IMR-90 (cell line): ENCODE results near the gene CD6. TPM values are rescaled to one million over a fixed set of nuclear protein-coding genes. Genes with fewer than 3 reads are reported as not detected.

ENCODE experiments used
- ATAC-seq: fragments of 200-7000 bp; cut with Tn5 transposase; 2 replicates; pipeline ENCODE4 v1.9.1; 2020; ENCODE audit warnings: low read depth, mild to moderate bottlenecking, moderate library complexity
- BruUV-seq: library from RNA; stranded (reverse); fragments of 400-500 nt; replicated peaks from 2 replicates; lab custom pipeline; 2021; lab: Mats Ljungman, UMichigan
- CTCF ChIA-PET: fragments of 300-600 bp; formaldehyde crosslinking; extraction: SDS; loops from one replicate; lab custom pipeline; 2021; ENCODE audit warnings: antibody characterized with exemption; lab: Yijun Ruan, JAX
- POLR2A ChIA-PET: fragments of 300-600 bp; sonication (Branson Sonifier 250); formaldehyde crosslinking; loops from one replicate; lab custom pipeline; 2022; ENCODE audit warnings: antibody characterized with exemption; ENCODE audit not compliant: unreplicated experiment; lab: Charles Lee
- DNase-seq: peaks from one replicate; pipeline ENCODE4 v3.0.0; 2013
- H2AFZ ChIP-seq: replicated peaks from 2 replicates; pipeline ENCODE3; 2013; ENCODE audit warnings: low read length, mild to moderate bottlenecking; ENCODE audit not compliant: poor library complexity
- H2AK5ac ChIP-seq: 2 replicates; pipeline ENCODE4 v1.6.1; 2013; ENCODE audit warnings: low read depth, low read length, inconsistent platforms
- H2AK9ac ChIP-seq: replicated peaks from 2 replicates; pipeline ENCODE3; 2013; ENCODE audit warnings: mild to moderate bottlenecking, low read depth, low read length, moderate library complexity; ENCODE audit not compliant: poor library complexity
- H2BK120ac ChIP-seq: 2 replicates; pipeline ENCODE4 v1.6.1; 2013; ENCODE audit warnings: low read depth, low read length, inconsistent platforms
- H2BK15ac ChIP-seq: 3 replicates; pipeline ENCODE4 v1.6.1; 2013; ENCODE audit warnings: low read depth, low read length, inconsistent platforms
- H2BK20ac ChIP-seq: 2 replicates; pipeline ENCODE4 v1.6.1; 2013; ENCODE audit warnings: low read depth, mild to moderate bottlenecking, inconsistent platforms, low read length, moderate library complexity
- H2BK5ac ChIP-seq: 2 replicates; pipeline ENCODE4 v1.6.1; 2013; ENCODE audit warnings: mild to moderate bottlenecking, low read depth, low read length, inconsistent platforms; ENCODE audit not compliant: poor library complexity, severe bottlenecking
- H3K14ac ChIP-seq: replicated peaks from 2 replicates; pipeline ENCODE4 v1.6.1; 2013; ENCODE audit warnings: low read depth, low read length, inconsistent platforms
- H3K18ac ChIP-seq: 2 replicates; pipeline ENCODE4 v1.6.1; 2013; ENCODE audit warnings: low read depth, low read length, control low read depth
- H3K23ac ChIP-seq: 2 replicates; pipeline ENCODE4 v1.6.1; 2013; ENCODE audit warnings: low read depth, low read length, inconsistent platforms
- H3K27ac ChIP-seq: 2 replicates; pipeline ENCODE4 v1.5.1; 2013; ENCODE audit warnings: mild to moderate bottlenecking, control low read depth, low read length; ENCODE audit not compliant: insufficient read depth
- H3K27me3 ChIP-seq: 2 replicates; pipeline ENCODE4 v1.6.1; 2013; ENCODE audit warnings: low read length; ENCODE audit not compliant: control insufficient read depth, insufficient read depth
- H3K36me3 ChIP-seq: 2 replicates; pipeline ENCODE4 v1.6.1; 2013; ENCODE audit warnings: low read length, mixed read lengths; ENCODE audit not compliant: control insufficient read depth, insufficient read depth
- H3K4ac ChIP-seq: 2 replicates; pipeline ENCODE4 v1.6.1; 2013; ENCODE audit warnings: low read depth, low read length, inconsistent platforms
- H3K4me1 ChIP-seq: 2 replicates; pipeline ENCODE4 v1.6.1; 2013; ENCODE audit warnings: low read length, mixed read lengths; ENCODE audit not compliant: control insufficient read depth, insufficient read depth
- H3K4me2 ChIP-seq: 2 replicates; pipeline ENCODE4 v1.6.1; 2013; ENCODE audit warnings: low read depth, mild to moderate bottlenecking, control low read depth, low read length, moderate library complexity
- H3K4me3 ChIP-seq: 2 replicates; pipeline ENCODE4 v1.5.1; 2013; ENCODE audit warnings: low read depth, mild to moderate bottlenecking, control low read depth, low read length, moderate library complexity; ENCODE audit not compliant: insufficient read depth
- H3K56ac ChIP-seq: 2 replicates; pipeline ENCODE4 v1.6.1; 2013; ENCODE audit warnings: low read length, inconsistent platforms; ENCODE audit not compliant: insufficient read depth; ENCODE audit errors: extremely low read depth
- H3K79me1 ChIP-seq, 2 experiments: 2 replicates each; pipeline ENCODE4 v1.6.1; 2013; ENCODE audit warnings: low read length in 2 of 2, inconsistent platforms in 1 of 2, low read depth in 1 of 2
- H3K9ac ChIP-seq: 2 replicates; pipeline ENCODE4 v1.6.1; 2013; ENCODE audit warnings: low read depth, low read length, control low read depth
- H3K9me1 ChIP-seq: 2 replicates; pipeline ENCODE4 v1.6.1; 2013; ENCODE audit warnings: low read length, inconsistent platforms; ENCODE audit not compliant: insufficient read depth
- H3K9me3 ChIP-seq: 2 replicates; pipeline ENCODE4 v1.6.1; 2013; ENCODE audit warnings: low read length; ENCODE audit not compliant: control insufficient read depth, insufficient read depth
- H4K20me1 ChIP-seq: 2 replicates; pipeline ENCODE4 v1.6.1; 2013; ENCODE audit warnings: low read length, inconsistent platforms; ENCODE audit not compliant: insufficient read depth
- H4K5ac ChIP-seq: 2 replicates; pipeline ENCODE4 v1.6.1; 2013; ENCODE audit warnings: mild to moderate bottlenecking, low read depth, low read length, control low read depth
- H4K8ac ChIP-seq, 2 experiments: 2 replicates each; pipeline ENCODE4 v1.6.1; 2013; ENCODE audit warnings: low read depth in 2 of 2, low read length in 2 of 2, control low read depth in 1 of 2, inconsistent platforms in 1 of 2
- H4K91ac ChIP-seq: 2 replicates; pipeline ENCODE4 v1.6.1; 2013; ENCODE audit warnings: low read depth, low read length, inconsistent platforms; ENCODE audit not compliant: insufficient read depth
- BHLHE40 ChIP-seq: fragments of 150-350 bp; IDR thresholded peaks from 2 replicates; pipeline ENCODE4 v1.6.1; 2016; ENCODE audit warnings: mild to moderate bottlenecking, low read depth, low read length
- CEBPB ChIP-seq: IDR thresholded peaks from 2 replicates; pipeline ENCODE4 v1.6.1; 2012; ENCODE audit warnings: low read depth, low read length, improper control_type of control experiment
- CHD1 ChIP-seq: IDR thresholded peaks from 2 replicates; pipeline ENCODE4 v1.6.1; 2012; ENCODE audit warnings: low read depth, low read length, improper control_type of control experiment
- CTCF ChIP-seq: conservative IDR thresholded peaks from 2 replicates; pipeline ENCODE4 v1.5.1; 2012; ENCODE audit warnings: mild to moderate bottlenecking, low read depth, low read length, improper control_type of control experiment
- ELK1 ChIP-seq: fragments of 150-350 bp; IDR thresholded peaks from 2 replicates; pipeline ENCODE4 v1.6.1; 2016; ENCODE audit warnings: low read depth, mild to moderate bottlenecking, low read length, moderate library complexity, borderline replicate concordance
- FOS ChIP-seq: fragments of 150-350 bp; IDR thresholded peaks from 2 replicates; pipeline ENCODE4 v1.6.1; 2016; ENCODE audit warnings: low read depth, low read length
- MAFK ChIP-seq: IDR thresholded peaks from 2 replicates; pipeline ENCODE4 v1.6.1; 2012; ENCODE audit warnings: low read depth, low read length, improper control_type of control experiment
- MAZ ChIP-seq: IDR thresholded peaks from 2 replicates; pipeline ENCODE4 v1.6.1; 2012; ENCODE audit warnings: low read depth, mild to moderate bottlenecking, low read length, improper control_type of control experiment, moderate library complexity, borderline replicate concordance
- MXI1 ChIP-seq: IDR thresholded peaks from 2 replicates; pipeline ENCODE4 v1.6.1; 2012; ENCODE audit warnings: low read depth, mild to moderate bottlenecking, low read length, moderate library complexity, borderline replicate concordance
- NFE2L2 ChIP-seq: fragments of 150-350 bp; IDR thresholded peaks from 2 replicates; pipeline ENCODE4 v1.6.1; 2016; ENCODE audit warnings: low read depth, mild to moderate bottlenecking, low read length
- POLR2A ChIP-seq: IDR thresholded peaks from 2 replicates; pipeline ENCODE4 v1.6.1; 2012; ENCODE audit warnings: mild to moderate bottlenecking, low read depth, low read length
- RAD21 ChIP-seq: IDR thresholded peaks from 2 replicates; pipeline ENCODE4 v1.6.1; 2012; ENCODE audit warnings: low read length, improper control_type of control experiment
- RCOR1 ChIP-seq: IDR thresholded peaks from 2 replicates; pipeline ENCODE4 v1.6.1; 2012; ENCODE audit warnings: mild to moderate bottlenecking, low read length, improper control_type of control experiment; ENCODE audit not compliant: insufficient replicate concordance
- RFX5 ChIP-seq: IDR thresholded peaks from 2 replicates; pipeline ENCODE4 v1.8.0; 2012; ENCODE audit warnings: low read depth, mild to moderate bottlenecking, low read length, moderate library complexity
- SMC3 ChIP-seq: fragments of 150-350 bp; IDR thresholded peaks from 2 replicates; pipeline ENCODE4 v1.6.1; 2016; ENCODE audit warnings: low read depth, mild to moderate bottlenecking, antibody characterized with exemption, low read length, moderate library complexity
- USF2 ChIP-seq: fragments of 150-350 bp; IDR thresholded peaks from 2 replicates; pipeline ENCODE4 v1.6.1; 2017; ENCODE audit warnings: mild to moderate bottlenecking, antibody characterized with exemption, low read length, low read depth
- WGBS, 2 experiments: methylation state at CpG; one replicate each; pipeline versions ENCODE4 v1.1.5 to v1.1.7; 2013; ENCODE audit warnings: missing lambda C conversion rate in 2 of 2; ENCODE audit not compliant: insufficient read length in 1 of 2; ENCODE audit errors: extremely low coverage in 2 of 2; 5-methylcytosine and 5-hydroxymethylcytosine counted together
- dilution Hi-C: fragments of 300-500 bp; cut with HindIII; formaldehyde crosslinking; loops from one replicate; pipeline ENCODE4 v1.14.3; 2018; ENCODE audit warnings: low sequenced_read_pairs; ENCODE audit not compliant: unreplicated experiment
- in situ Hi-C: fragments of 300-500 bp; cut with MboI; formaldehyde crosslinking; loops from 3 replicates; pipeline ENCODE4 v1.14.3; 2019; ENCODE audit warnings: low sequenced_read_pairs, inconsistent platforms, mixed read lengths
- intact Hi-C: fragments of 100-400 bp; cut with micrococcal nuclease; formaldehyde crosslinking; loops from 2 replicates; pipeline ENCODE4 v1.10.0; 2022
- polyA plus RNA-seq, 3 experiments: library from polyadenylated mRNA; depleted of rRNA; stranded (reverse); fragments of >200 nt; gene quantifications; 2 replicates each; pipeline ENCODE4 v1.2.3, GENCODE V29; 2012; ENCODE audit warnings: low replicate concordance in 1 of 3
- total RNA-seq: library from RNA; depleted of rRNA; stranded (reverse); fragments of >200 nt; gene quantifications from 2 replicates; pipeline ENCODE4 v1.2.3, GENCODE V29; 2012

The CD6 gene
- total and polyA plus RNA-seq, 2 of the 4 experiments (the other 2 are of a cell fraction) = not detected

DNA sequence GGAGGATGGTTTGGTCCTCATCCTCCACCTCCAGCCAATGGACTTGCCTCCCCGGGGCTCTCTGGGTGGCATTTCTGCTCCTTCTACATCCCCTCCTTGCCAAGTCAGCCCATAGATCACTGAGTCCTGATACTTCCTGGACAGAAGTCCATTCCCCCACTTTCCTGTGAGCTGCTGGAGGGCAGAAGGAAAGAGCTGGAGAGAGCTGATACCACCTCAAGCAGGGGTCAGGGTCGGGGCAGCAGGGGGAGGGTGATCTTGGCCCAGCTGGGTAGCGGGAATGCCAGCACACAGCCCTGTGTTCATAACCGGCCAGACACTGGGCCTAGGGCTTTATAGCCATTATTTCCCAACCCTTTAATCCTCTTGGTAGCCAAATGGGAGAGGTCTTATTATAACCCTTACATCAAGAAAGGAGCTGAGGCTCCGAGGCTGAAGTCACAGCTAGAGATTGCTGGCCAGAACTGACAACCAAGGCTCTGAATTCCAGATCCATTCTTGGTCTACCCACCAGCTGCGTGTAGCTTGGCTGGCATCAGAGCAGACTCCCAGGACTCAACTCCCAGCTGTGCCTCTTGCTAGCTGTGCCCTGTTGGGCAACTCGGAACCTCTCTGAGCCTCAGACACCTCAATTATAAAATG, 39.9 kb downstream of the CD6 start:
- ATAC-seq = no peak
- in situ Hi-C loops = no loop called here
- no peak overlapping the region for H4K5ac ChIP-seq
- no peak for TF ChIP-seq CTCF
- TF ChIP-seq POLR2A = no peak
- TF ChIP-seq CHD1 = no peak
- TF ChIP-seq RCOR1 = no peak
- TF ChIP-seq NFE2L2 = no peak
- TF ChIP-seq MAFK = no peak
- TF ChIP-seq MXI1 = no peak
- no peak for TF ChIP-seq FOS
- no peak for TF ChIP-seq ELK1
- TF ChIP-seq CEBPB = no peak
- TF ChIP-seq RFX5 = no peak
- TF ChIP-seq MAZ = no peak
- TF ChIP-seq SMC3 = no peak
- no peak for TF ChIP-seq BHLHE40
- no peak for TF ChIP-seq RAD21
- no peak for TF ChIP-seq USF2
- no TSS peak for BruUV-seq
- no peaks in the 10 kb centered on the region for H3K4me1 ChIP-seq
- H4K8ac ChIP-seq = no peak overlapping the region
- H2AK9ac ChIP-seq = no peak overlapping the region
- H4K20me1 ChIP-seq = no peaks in the 10 kb centered on the region
- dilution Hi-C loops = no loop called here
- no peak overlapping the region for H3K9ac ChIP-seq
- no peak overlapping the region for H2BK15ac ChIP-seq
- no peak for DNase-seq
- no peaks in the 10 kb centered on the region for H3K79me1 ChIP-seq
- no peak overlapping the region for H3K14ac ChIP-seq
- H3K9me3 ChIP-seq = no peaks in the 10 kb centered on the region; the same call in 1 of the 2 replicates
- ChIA-PET POLR2A (no interaction called here), CTCF (no interaction called here)
- no peak overlapping the region for H3K4me2 ChIP-seq
- no peak overlapping the region for H3K56ac ChIP-seq
- H3K18ac ChIP-seq = no peak overlapping the region
- H3K9me1 ChIP-seq = no peaks in the 10 kb centered on the region
- no peak overlapping the region for H2AFZ ChIP-seq
- H2BK120ac ChIP-seq = no peak overlapping the region
- H2AK5ac ChIP-seq = no peak overlapping the region
- peaks cover 59% of the 10 kb centered on the region for H3K27me3 ChIP-seq
- no peak overlapping the region for H3K27ac ChIP-seq
- intact Hi-C loops = no loop called here
- H3K36me3 ChIP-seq = no peaks in the 10 kb centered on the region
- H3K4ac ChIP-seq = no peak overlapping the region
- no peak overlapping the region for H3K4me3 ChIP-seq
- WGBS, 2 experiments = no CpG with 5 or more reads among the region's 7 CpGs
- H2BK5ac ChIP-seq = no peak overlapping the region
- no peak overlapping the region for H3K23ac ChIP-seq
- no peak overlapping the region for H4K91ac ChIP-seq
- no peak overlapping the region for H2BK20ac ChIP-seq
